ENCODE data around the gene C9orf40. TPM values are rescaled to one million over a fixed set of nuclear protein-coding genes. Genes with fewer than 3 reads are reported as not detected.

Gene C9orf40
- total RNA-seq, 1 donor: 8.6 TPM

DNA sequence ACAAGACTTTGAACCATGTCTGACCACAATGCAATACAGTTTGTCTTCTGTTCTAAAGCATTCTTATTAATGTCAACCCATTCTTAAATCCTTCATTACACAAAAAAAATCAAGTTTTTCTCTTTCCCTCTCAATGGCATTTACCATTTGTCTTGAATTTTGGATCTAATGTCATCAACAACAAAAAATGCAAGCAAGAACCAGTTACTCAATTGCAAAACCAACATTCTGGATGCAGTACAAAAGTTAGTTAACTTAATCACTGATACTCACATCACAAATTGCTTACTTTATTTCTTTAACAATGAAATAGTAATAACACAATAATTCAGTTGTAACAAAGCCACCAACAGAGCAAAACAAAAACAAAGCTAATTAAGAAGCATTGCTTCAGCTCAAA is 6.0 kb downstream of the C9orf40 start:
- DNase-seq (ENCODE audit: low read depth): no peak
- TF ChIP-seq, protein P1, sequence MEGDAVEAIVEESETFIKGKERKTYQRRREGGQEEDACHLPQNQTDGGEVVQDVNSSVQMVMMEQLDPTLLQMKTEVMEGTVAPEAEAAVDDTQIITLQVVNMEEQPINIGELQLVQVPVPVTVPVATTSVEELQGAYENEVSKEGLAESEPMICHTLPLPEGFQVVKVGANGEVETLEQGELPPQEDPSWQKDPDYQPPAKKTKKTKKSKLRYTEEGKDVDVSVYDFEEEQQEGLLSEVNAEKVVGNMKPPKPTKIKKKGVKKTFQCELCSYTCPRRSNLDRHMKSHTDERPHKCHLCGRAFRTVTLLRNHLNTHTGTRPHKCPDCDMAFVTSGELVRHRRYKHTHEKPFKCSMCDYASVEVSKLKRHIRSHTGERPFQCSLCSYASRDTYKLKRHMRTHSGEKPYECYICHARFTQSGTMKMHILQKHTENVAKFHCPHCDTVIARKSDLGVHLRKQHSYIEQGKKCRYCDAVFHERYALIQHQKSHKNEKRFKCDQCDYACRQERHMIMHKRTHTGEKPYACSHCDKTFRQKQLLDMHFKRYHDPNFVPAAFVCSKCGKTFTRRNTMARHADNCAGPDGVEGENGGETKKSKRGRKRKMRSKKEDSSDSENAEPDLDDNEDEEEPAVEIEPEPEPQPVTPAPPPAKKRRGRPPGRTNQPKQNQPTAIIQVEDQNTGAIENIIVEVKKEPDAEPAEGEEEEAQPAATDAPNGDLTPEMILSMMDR (IDR thresholded peaks at IDR 0.05; ENCODE audit: insufficient read depth, low read depth, low read length): no peak
- no peak overlapping the region for H3K4me3 ChIP-seq (ENCODE audit: low read depth, low read length)

DNA sequence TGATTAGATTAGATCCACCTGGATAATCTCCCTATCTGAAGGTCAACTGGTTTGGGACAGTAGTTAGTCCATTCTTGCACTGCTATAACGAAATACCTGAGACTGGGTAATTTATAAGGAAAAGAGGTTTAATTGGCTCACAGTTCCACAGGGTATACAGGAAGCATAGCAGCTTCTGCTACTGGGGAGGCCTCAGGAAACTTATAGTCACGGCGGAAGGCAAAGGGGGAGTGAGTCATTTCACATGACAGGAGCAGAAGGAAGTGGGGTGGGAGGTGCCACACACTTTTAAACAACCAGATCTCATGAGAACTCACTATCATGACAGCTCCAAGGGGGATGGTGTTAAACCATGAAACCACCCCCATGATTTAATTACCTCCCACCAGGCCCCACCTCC is 9.9 kb downstream of the C9orf40 start:
- H3K4me3 ChIP-seq (ENCODE audit: low read depth, low read length): no peak overlapping the region
- TF ChIP-seq, protein P1 (IDR thresholded peaks at IDR 0.05; ENCODE audit: insufficient read depth, low read depth, low read length): no peak
- DNase-seq (ENCODE audit: low read depth): peak; percentile 18

DNA sequence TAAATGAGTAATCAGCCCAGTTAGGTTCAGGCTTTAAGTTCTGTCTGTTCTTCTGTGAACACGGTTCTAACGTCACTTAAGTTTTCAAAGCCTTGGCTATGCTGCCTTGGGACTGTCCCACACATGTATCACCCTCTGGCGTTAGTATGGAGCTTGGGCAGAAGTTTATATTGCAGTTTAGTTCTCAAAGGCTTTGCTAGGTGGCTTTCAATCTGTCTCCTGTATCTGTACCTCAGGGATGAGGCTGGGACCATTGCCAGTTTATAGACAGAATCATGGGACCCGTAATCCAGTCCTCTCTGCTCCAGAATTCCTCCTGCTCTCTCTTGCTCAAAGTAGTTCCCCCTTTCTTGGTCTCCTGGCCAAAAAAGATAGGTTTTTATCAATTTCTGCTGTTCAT is 12.1 kb downstream of the C9orf40 start:
- DNase-seq (ENCODE audit: low read depth): peak; percentile 28
- TF ChIP-seq, protein P1 (IDR thresholded peaks at IDR 0.05; ENCODE audit: insufficient read depth, low read depth, low read length): peak; percentile 23
- no peak overlapping the region for H3K4me3 ChIP-seq (ENCODE audit: low read depth, low read length)

DNA sequence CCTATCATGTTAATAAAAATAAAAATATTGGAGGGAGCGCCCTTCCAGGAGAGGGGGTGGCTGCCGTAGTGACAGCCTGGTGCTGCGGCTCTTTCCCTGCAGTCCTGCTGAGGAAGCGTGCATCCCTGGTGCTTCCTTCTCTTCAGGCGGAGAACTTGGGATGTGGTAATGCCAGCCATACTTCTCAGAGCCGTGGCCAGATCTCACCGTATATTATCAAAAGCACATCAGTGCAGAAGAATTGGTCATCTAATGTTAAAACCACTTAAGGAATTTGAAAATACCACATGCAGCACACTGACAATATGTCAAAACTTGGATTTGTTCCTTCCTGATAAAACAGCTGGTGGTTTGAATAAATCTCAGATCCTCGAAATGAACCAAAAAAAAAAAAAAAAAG is 17.7 kb downstream of the C9orf40 start:
- DNase-seq (ENCODE audit: low read depth): no peak
- TF ChIP-seq, protein P1 (IDR thresholded peaks at IDR 0.05; ENCODE audit: insufficient read depth, low read depth, low read length): no peak
- H3K4me3 ChIP-seq (ENCODE audit: low read depth, low read length): no peak overlapping the region

DNA sequence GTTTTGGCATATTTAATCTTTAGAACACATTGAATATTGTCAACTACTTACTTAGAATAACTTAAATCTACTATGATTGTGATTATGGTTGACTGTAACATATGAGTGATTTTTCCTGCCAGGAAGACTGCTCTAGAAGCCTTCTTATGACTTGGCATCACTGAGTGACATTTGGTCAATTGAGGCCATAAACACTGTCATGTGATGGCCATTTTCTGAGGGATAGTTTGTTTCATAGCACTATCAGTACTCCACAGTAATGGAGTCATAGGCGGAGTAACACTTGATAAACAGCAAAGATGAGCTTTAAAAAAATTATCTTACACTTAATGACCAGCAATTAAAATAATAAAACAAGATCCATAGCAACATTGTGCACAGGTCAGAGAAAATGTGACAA is 31.0 kb downstream of the C9orf40 start:
- no peak for DNase-seq (ENCODE audit: low read depth)
- TF ChIP-seq, protein P1 (IDR thresholded peaks at IDR 0.05; ENCODE audit: insufficient read depth, low read depth, low read length): no peak
- no peak overlapping the region for H3K4me3 ChIP-seq (ENCODE audit: low read depth, low read length)

DNA sequence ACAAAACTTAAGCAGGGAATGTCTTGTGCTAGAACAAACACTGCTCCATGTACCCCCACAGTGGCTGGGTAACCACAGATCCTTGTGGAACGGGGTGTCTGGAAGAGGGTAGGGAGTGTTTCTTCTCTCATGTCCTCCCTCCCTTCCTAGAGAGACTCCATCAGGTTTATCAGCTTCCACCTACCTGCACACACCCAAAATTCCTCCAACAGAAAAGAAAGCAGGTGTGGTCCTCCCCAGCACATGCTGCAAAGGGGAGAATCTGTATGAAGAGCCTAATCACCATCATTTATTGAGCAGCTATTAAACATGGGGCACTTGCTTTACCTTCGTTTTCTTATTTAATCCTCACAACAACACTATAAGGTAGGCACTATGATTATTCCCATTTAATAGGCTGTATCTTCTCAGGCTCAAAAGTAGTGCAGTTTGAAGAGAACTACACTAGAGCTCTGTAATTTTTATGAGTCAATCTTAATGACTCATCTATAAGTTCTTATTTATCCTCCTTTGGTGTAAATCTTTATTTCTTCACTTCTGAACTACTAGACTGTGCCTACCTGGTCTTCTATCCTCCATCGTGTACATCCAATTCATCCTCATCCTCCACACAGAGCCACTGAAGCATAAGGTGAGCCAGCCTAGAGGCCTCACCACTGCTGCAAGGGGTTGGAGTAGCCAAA is 31.6 kb downstream of the C9orf40 start:
- no peak for DNase-seq (ENCODE audit: low read depth)
- no peak overlapping the region for H3K4me3 ChIP-seq (ENCODE audit: low read depth, low read length)
- TF ChIP-seq, protein P1 (IDR thresholded peaks at IDR 0.05; ENCODE audit: insufficient read depth, low read depth, low read length): no peak

DNA sequence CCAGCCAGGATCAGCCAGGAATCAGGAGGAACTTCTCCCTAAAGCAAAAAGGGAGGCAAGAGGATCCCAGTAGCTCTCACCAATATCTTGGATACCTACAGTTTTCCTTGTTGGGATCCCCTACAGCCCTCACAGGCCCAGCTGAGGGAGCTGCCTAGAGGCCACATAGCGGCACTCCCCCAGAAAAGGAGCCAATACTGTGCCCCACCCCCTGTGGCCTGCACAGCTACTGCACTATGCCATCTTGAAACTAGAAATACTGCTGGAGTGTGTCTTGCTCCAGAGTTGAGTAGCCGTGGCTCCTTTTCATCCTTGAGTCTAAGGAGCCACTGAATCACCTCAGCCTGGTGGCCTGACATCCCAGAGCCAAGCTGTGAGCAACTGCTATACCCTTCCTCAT is 42.7 kb downstream of the C9orf40 start:
- H3K4me3 ChIP-seq (ENCODE audit: low read depth, low read length): no peak overlapping the region
- no peak for DNase-seq (ENCODE audit: low read depth)
- TF ChIP-seq, protein P1 (IDR thresholded peaks at IDR 0.05; ENCODE audit: insufficient read depth, low read depth, low read length): no peak
